A549 (cell line): ENCODE measurements around the gene IFIT1B. TPM values are rescaled to one million over a fixed set of nuclear protein-coding genes. Genes with fewer than 3 reads are reported as not detected.
"Not testable (repeated sequence)": the region's sequence is repeated elsewhere in the genome, so short reads cannot be mapped to it uniquely, and the experiment has no call there.

Experiments used
- ATAC-seq, 2 experiments: fragments of 200-7000 bp in 1 of 2; fragments of >200 bp in 1 of 2; cut with Nextera tagmentation in 1 of 2; cut with Tn5 transposase in 1 of 2; 3 replicates each; pipeline versions ENCODE4 v1.8.0 to v1.9.1; 2018 to 2020; ENCODE audit warnings: mild to moderate bottlenecking in 1 of 2, moderate library complexity in 1 of 2
- CTCF ChIA-PET: fragments of 300-600 bp; sonication (Branson Sonifier 250); formaldehyde crosslinking; extraction: SDS; loops from one replicate; lab custom pipeline; 2021; ENCODE audit warnings: antibody characterized with exemption, inconsistent platforms; lab: Yijun Ruan, JAX
- POLR2A ChIA-PET: fragments of 350-600 bp; formaldehyde crosslinking; extraction: SDS; loops from one replicate; lab custom pipeline; 2021; ENCODE audit warnings: antibody characterized with exemption, inconsistent platforms; lab: Yijun Ruan, JAX
- DNase-seq, 2 experiments: peaks; one replicate each; pipeline versions ENCODE4 v3.0.0 to v3.0.0-alpha.2; 2011 to 2016; ENCODE audit warnings: low read depth in 1 of 2, low spot score in 1 of 2
- FAIRE-seq: peaks from 2 replicates; lab custom pipeline; 2011; peaks lifted over from hg19 to GRCh38; lab: Jason Lieb, UNC
- H3K27ac ChIP-seq, 2 experiments: fragments of >200 bp; sonication (Bioruptor Twin); formaldehyde crosslinking; 3 replicates each; pipeline ENCODE4 v1.5.1; 2016 to 2017
- H3K4me1 ChIP-seq: fragments of >200 bp; sonication (Bioruptor Twin); formaldehyde crosslinking; 3 replicates; pipeline ENCODE4 v1.6.1; 2016
- H3K4me2 ChIP-seq: fragments of >200 bp; sonication (Bioruptor Twin); formaldehyde crosslinking; 3 replicates; pipeline ENCODE4 v1.6.1; 2016
- H3K4me3 ChIP-seq: fragments of >200 bp; sonication (Bioruptor Twin); formaldehyde crosslinking; 3 replicates; pipeline ENCODE4 v1.5.1; 2016
- H3K9me3 ChIP-seq: fragments of >200 bp; sonication (Bioruptor Twin); formaldehyde crosslinking; 3 replicates; pipeline ENCODE4 v1.6.1; 2016
- ATOH8 ChIP-seq: fragments of 250-450 bp; sonication (Bioruptor Pico); IDR thresholded peaks from 2 replicates; pipeline ENCODE4 v1.5.0; 2020; ENCODE audit warnings: low read depth, mild to moderate bottlenecking, moderate library complexity
- BHLHE40 ChIP-seq: IDR thresholded peaks from 2 replicates; pipeline ENCODE4 v1.6.1; 2012; ENCODE audit warnings: low read depth, low read length, inconsistent platforms
- CBX8 ChIP-seq: fragments of 200-600 bp; sonication (generic); IDR thresholded peaks from 2 replicates; pipeline ENCODE4 v1.6.1; 2016
- CEBPB ChIP-seq, 2 experiments: fragments of >200 bp in 1 of 2; sonication (Bioruptor Twin) in 1 of 2; formaldehyde crosslinking in 1 of 2; IDR thresholded peaks; 2 replicates each; pipeline ENCODE4 v1.6.1; 2012 to 2016
- EHMT2 ChIP-seq: fragments of 200-600 bp; sonication (generic); IDR thresholded peaks from 2 replicates; pipeline ENCODE4 v1.6.1; 2016; ENCODE audit warnings: antibody characterized with exemption, low read depth, mild to moderate bottlenecking, moderate library complexity
- FOSL2 ChIP-seq, 2 experiments: fragments of 450-650 bp in 1 of 2; fragments of >200 bp in 1 of 2; sonication (Bioruptor Twin) in 1 of 2; formaldehyde crosslinking; IDR thresholded peaks; 2 replicates each; pipeline versions ENCODE4 v1.5.0 to v1.6.1; 2016 to 2020; ENCODE audit warnings: mild to moderate bottlenecking in 1 of 2, moderate library complexity in 1 of 2
- GATA3 ChIP-seq: IDR thresholded peaks from 2 replicates; pipeline ENCODE4 v1.6.1; 2012; ENCODE audit warnings: borderline replicate concordance
- HOXB5 ChIP-seq: fragments of 250-450 bp; sonication (Bioruptor Pico); IDR thresholded peaks from 2 replicates; pipeline ENCODE4 v1.5.0; 2020; ENCODE audit warnings: mild to moderate bottlenecking, moderate library complexity
- MYC ChIP-seq: IDR thresholded peaks from 2 replicates; pipeline ENCODE4 v1.6.1; 2012; ENCODE audit warnings: mild to moderate bottlenecking, inconsistent platforms, low read length, improper control_type of control experiment, borderline replicate concordance
- NFE2L2 ChIP-seq: fragments of 150-350 bp; conservative IDR thresholded peaks from 2 replicates; pipeline ENCODE4 v1.6.1; 2014; ENCODE audit warnings: low read length
- NPAS2 ChIP-seq: fragments of 250-450 bp; sonication (Bioruptor Pico); IDR thresholded peaks from 2 replicates; pipeline ENCODE4 v1.8.0; 2022; ENCODE audit warnings: mild to moderate bottlenecking, moderate library complexity, borderline replicate concordance
- PHF8 ChIP-seq: fragments of 200-600 bp; sonication (generic); IDR thresholded peaks from 2 replicates; pipeline ENCODE4 v1.6.1; 2016; ENCODE audit warnings: low read depth, mild to moderate bottlenecking, antibody characterized with exemption, moderate library complexity, borderline replicate concordance
- POLR2AphosphoS2 ChIP-seq: conservative IDR thresholded peaks from 2 replicates; pipeline ENCODE4 v1.6.1; 2012; ENCODE audit warnings: low read length, improper control_type of control experiment, inconsistent platforms
- RARB ChIP-seq: fragments of 250-450 bp; sonication (Bioruptor Pico); IDR thresholded peaks from 2 replicates; pipeline ENCODE4 v1.8.0; 2021; ENCODE audit warnings: mild to moderate bottlenecking, moderate library complexity
- RNF2 ChIP-seq: fragments of 200-600 bp; sonication (generic); IDR thresholded peaks from 2 replicates; pipeline ENCODE4 v1.6.1; 2016; ENCODE audit warnings: low read depth, mild to moderate bottlenecking, antibody characterized with exemption, moderate library complexity, borderline replicate concordance
- SREBF2 ChIP-seq: fragments of 450-650 bp; IDR thresholded peaks from 2 replicates; pipeline ENCODE4 v1.6.1; 2014; ENCODE audit warnings: mild to moderate bottlenecking, moderate library complexity
- TP53 ChIP-seq: fragments of 250-450 bp; sonication (Bioruptor Pico); IDR thresholded peaks from 2 replicates; pipeline ENCODE4 v1.5.0; 2021; ENCODE audit warnings: mild to moderate bottlenecking, moderate library complexity
- USF2 ChIP-seq: fragments of 450-650 bp; IDR thresholded peaks from 2 replicates; pipeline ENCODE4 v1.6.1; 2014; ENCODE audit warnings: antibody characterized with exemption
- WGBS: methylation state at CpG from one replicate; pipeline ENCODE4 v1.1.6; 2017; ENCODE audit errors: missing lambda C conversion rate; 5-methylcytosine and 5-hydroxymethylcytosine counted together
- polyA minus RNA-seq: library from RNA; depleted of rRNA, polyadenylated mRNA; stranded (reverse); fragments of >200 nt; gene quantifications from 2 replicates; pipeline ENCODE4 v1.2.3, GENCODE V29; 2011; rRNA and poly(A)+ RNA removed
- polyA plus RNA-seq, 4 experiments: library from polyadenylated mRNA; depleted of rRNA in 3 of 4; stranded (reverse); fragments of >200 nt; fragmentation: RNase III in 1 of 4; extraction: RNeasy Plus Mini Kit Qiagen cat#74134 plus additional on column Dnase treatment in 1 of 4; gene quantifications; 2 replicates in 3 of 4; 3 replicates in 1 of 4; pipeline ENCODE4 v1.2.3, GENCODE V29; 2011 to 2017
- TF ChIP-seq, protein P1 (sequence below): fragments of 250-450 bp; sonication (Bioruptor Pico); IDR thresholded peaks from 2 replicates; pipeline ENCODE4 v1.5.0; 2021; ENCODE audit warnings: mild to moderate bottlenecking, moderate library complexity, borderline replicate concordance
- TF ChIP-seq, protein P2 (sequence below): fragments of 200-600 bp; sonication (generic); IDR thresholded peaks from 2 replicates; pipeline ENCODE4 v1.6.1; 2016; ENCODE audit warnings: antibody characterized with exemption, mild to moderate bottlenecking, moderate library complexity

Gene IFIT1B, protein sequence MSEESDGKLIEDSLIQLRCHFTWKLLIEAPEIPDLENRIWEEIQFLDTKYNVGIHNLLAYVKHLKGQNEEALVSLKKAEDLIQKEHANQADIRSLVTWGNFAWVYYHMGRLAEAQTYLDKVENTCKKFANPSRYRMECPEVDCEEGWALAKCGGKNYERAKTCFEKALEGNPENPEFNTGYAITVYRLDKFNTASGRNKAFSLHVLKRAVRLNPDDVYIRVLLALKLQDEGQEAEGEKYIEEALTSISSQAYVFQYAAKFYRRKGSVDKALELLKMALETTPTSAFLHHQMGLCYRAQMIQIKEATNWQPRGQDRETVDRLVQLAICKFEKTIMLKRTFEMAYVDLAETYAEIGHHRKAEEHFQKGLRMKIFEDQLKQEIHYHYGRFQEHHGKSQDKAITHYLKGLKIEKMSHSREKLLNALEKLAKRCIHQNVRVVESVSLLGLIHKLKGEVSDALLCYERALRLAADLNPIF
- polyA plus RNA-seq (2011; rRNA removed) (not detected in 2 replicates), polyA plus RNA-seq (2017; fragmentation: RNase III; extraction: RNeasy Plus Mini Kit Qiagen cat#74134 plus additional on column Dnase treatment) (not detected in 3 replicates), polyA minus RNA-seq (not detected in 2 replicates)
- polyA plus RNA-seq (2012; cell fraction: cytosol; rRNA removed): not detected in 2 replicates
- not detected in 2 replicates for polyA plus RNA-seq (2012; cell fraction: nucleus; rRNA removed)

DNA sequence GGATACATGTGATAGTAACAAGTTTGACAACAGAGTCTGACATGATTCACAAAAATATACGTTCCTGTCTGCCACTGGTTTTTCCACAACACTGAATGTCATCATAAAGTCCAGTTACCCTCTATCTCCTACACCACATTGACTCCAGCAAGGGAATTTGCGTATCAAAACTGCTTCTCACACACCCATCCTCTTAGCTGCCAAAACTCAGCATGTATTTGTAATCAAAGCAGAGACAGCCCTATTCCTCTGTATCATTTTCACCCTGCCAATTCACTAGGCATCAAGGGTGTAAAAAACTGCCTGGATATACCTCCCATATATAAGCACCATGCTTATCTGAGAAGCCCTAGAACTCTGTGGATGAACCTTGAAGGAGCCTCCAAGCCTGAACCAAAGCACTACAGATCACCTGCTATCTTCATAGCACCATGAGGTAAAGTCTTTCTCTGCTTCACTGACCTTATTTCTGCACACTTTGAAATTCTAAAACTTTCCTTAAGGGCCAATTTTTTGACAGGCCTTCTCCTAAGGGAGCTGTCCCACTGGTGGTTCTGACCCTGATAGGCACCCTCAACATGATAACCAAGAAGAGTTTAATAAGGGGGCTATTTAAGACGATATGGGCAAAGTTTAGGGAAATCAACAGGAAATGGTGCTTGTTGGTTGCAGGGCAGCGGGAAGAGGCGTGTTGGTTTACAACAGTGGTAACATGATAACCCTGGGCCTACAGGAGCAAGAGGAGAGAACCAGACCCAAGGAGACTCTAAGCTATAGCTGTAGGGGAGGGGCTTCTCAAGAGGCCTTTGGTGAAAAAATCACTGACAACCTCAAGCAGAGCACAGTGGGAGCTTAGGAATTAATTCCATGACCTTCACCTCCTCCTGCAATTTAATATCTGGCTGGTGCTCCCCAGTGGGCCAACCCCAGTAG is at the start of gene IFIT1B:
Gene IFIT1B (plus strand): TSS at position 352 of the 933 bp plus-strand sequence. CDS start 80 bp downstream, at position 432.
- Histone ChIP-seq H3K9me3 (no peaks in the 10 kb centered on the region), H3K4me3 (no peak within 1 kb of the TSS), H3K27ac (no peak within 1 kb of the TSS), H3K4me2 (no peak within 1 kb of the TSS), H3K4me1 (peaks cover 18% of the 10 kb centered on the region)
- ATAC-seq (no peak), FAIRE-seq (no peak), DNase-seq (no peak)
- TF ChIP-seq NFE2L2 (no peak), FOSL2 (IDR thresholded peaks at IDR 0.05) (no peak), FOSL2 (CRISPR knock-in tag; IDR thresholded peaks at IDR 0.05) (no peak), BHLHE40 (no peak)
- CTCF ChIA-PET: interaction anchor here (0.8 to 1.5 kb wide), 6 partner anchors 8 to 161 kb away, joined by 3 to 5 read pairs (median 4); partner anchors contain the start of gene IFIT1
- POLR2A ChIA-PET: no interaction called here
- 78% methylated on average over 5 of the region's 5 CpGs for WGBS

DNA sequence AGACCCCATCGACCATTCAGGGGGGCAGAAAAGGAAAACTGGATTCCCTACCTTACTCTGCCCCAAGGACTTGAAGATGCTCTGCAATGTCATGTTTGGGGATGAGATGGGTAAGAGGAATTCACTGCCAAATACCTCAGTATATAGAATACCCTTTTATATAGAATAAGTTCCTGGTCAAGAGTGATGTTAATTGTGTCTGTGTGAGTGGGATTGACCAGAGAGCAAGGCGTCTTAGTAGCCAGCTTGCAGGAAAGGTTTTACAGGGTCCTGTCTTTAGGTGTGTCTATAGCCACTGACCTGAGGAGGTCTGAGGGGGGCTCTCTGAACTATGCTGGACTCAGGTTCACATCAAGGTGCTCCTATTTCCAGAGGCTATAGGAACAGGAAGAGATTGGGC is 48.7 kb upstream of the IFIT1B start:
- H3K4me1 ChIP-seq: peaks cover 32% of the 10 kb centered on the region
- CTCF ChIA-PET: interaction anchor here (1.1 to 1.7 kb wide), 2 partner anchors 25 to 65 kb away, joined by 3 to 6 read pairs; no protein-coding TSS in a partner anchor
- peak overlapping the region in 1 of 2 experiments; percentile 89; a peak in 3 of 6 replicates for H3K27ac ChIP-seq
- TF ChIP-seq TP53 (CRISPR knock-in tag) (no peak), PHF8 (no peak), POLR2AphosphoS2 (no peak), CBX8 (no peak), RARB (CRISPR knock-in tag) (no peak), ATOH8 (CRISPR knock-in tag) (no peak), EHMT2 (no peak), HOXB5 (CRISPR knock-in tag) (no peak), CEBPB (IDR thresholded peaks at IDR 0.05) (no peak), SREBF2 (no peak), NPAS2 (CRISPR knock-in tag) (no peak), MYC (no peak), RNF2 (no peak), GATA3 (no peak), USF2 (no peak)
- TF ChIP-seq, protein P1, sequence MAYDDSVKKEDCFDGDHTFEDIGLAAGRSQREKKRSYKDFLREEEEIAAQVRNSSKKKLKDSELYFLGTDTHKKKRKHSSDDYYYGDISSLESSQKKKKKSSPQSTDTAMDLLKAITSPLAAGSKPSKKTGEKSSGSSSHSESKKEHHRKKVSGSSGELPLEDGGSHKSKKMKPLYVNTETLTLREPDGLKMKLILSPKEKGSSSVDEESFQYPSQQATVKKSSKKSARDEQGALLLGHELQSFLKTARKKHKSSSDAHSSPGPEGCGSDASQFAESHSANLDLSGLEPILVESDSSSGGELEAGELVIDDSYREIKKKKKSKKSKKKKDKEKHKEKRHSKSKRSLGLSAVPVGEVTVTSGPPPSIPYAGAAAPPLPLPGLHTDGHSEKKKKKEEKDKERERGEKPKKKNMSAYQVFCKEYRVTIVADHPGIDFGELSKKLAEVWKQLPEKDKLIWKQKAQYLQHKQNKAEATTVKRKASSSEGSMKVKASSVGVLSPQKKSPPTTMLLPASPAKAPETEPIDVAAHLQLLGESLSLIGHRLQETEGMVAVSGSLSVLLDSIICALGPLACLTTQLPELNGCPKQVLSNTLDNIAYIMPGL (CRISPR knock-in tag): no peak
- TF ChIP-seq, protein P2, sequence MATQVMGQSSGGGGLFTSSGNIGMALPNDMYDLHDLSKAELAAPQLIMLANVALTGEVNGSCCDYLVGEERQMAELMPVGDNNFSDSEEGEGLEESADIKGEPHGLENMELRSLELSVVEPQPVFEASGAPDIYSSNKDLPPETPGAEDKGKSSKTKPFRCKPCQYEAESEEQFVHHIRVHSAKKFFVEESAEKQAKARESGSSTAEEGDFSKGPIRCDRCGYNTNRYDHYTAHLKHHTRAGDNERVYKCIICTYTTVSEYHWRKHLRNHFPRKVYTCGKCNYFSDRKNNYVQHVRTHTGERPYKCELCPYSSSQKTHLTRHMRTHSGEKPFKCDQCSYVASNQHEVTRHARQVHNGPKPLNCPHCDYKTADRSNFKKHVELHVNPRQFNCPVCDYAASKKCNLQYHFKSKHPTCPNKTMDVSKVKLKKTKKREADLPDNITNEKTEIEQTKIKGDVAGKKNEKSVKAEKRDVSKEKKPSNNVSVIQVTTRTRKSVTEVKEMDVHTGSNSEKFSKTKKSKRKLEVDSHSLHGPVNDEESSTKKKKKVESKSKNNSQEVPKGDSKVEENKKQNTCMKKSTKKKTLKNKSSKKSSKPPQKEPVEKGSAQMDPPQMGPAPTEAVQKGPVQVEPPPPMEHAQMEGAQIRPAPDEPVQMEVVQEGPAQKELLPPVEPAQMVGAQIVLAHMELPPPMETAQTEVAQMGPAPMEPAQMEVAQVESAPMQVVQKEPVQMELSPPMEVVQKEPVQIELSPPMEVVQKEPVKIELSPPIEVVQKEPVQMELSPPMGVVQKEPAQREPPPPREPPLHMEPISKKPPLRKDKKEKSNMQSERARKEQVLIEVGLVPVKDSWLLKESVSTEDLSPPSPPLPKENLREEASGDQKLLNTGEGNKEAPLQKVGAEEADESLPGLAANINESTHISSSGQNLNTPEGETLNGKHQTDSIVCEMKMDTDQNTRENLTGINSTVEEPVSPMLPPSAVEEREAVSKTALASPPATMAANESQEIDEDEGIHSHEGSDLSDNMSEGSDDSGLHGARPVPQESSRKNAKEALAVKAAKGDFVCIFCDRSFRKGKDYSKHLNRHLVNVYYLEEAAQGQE: no peak
- ATAC-seq: no peak
- no peak for FAIRE-seq
- H3K4me2 ChIP-seq: peak overlapping the region; percentile 83; the same call in 2 of the 3 replicates
- no peaks in the 10 kb centered on the region for H3K9me3 ChIP-seq
- POLR2A ChIA-PET: no interaction called here
- DNase-seq: no peak
- no peak overlapping the region for H3K4me3 ChIP-seq
- WGBS: 88% methylated on average over 2 of the region's 2 CpGs

DNA sequence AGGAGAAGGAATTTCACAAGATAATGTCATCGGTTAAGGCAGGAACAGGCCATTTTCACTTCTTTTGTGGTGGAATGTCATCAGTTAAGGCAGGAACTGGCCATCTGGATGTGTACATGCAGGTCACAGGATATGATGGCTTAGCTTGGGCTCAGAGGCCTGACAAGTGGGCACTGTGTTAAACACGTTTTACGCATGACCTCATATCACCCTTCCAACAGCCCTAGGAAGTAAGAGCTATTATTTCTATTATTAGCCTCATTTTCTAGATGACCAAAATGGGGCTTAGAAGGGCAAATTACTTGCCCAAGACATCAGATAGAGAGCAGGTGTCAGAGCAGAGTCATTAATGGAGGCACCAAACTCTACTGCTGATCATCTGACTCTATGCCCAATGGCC is 47.8 kb upstream of the IFIT1B start:
- ATAC-seq, CTCF ChIA-PET: not testable (repeated sequence)
- WGBS: 92% methylated on average over 3 of the region's 3 CpGs

More for the DNA sequence above, 47.8 kb upstream of the IFIT1B start:
- H3K27ac ChIP-seq, POLR2A ChIA-PET, H3K9me3 ChIP-seq, DNase-seq, H3K4me3 ChIP-seq, H3K4me2 ChIP-seq, FAIRE-seq: not testable (repeated sequence)
- H3K4me1 ChIP-seq: peaks cover 32% of the 10 kb centered on the region
